HepG2 (cell line): Measurements from ENCODE around the gene CELSR2. TPM values are rescaled to one million over a fixed set of nuclear protein-coding genes. Genes with fewer than 3 reads are reported as not detected.

Source experiments
- EHMT2 ChIP-seq: fragments of 200-600 bp; sonication (generic); IDR thresholded peaks from 2 replicates; pipeline ENCODE4 v1.7.0; 2017; ENCODE audit warnings: antibody characterized with exemption, low read depth, low read length, borderline replicate concordance
- FOXM1 ChIP-seq: sonication (generic); formaldehyde crosslinking; IDR thresholded peaks from 2 replicates; pipeline ENCODE4 v1.5.0; 2020; ENCODE audit warnings: missing genetic modification reagents
- HOXA5 ChIP-seq: sonication (generic); formaldehyde crosslinking; IDR thresholded peaks from 2 replicates; pipeline ENCODE4 v1.4.0; 2020; ENCODE audit warnings: missing genetic modification reagents
- KLF11 ChIP-seq: IDR thresholded peaks from 2 replicates; pipeline ENCODE4 v1.6.1; 2016; ENCODE audit warnings: missing compliant biosample characterization
- PLRG1 ChIP-seq: fragments of 450-650 bp; conservative IDR thresholded peaks from 2 replicates; pipeline ENCODE4 v1.6.1; 2016
- SRSF4 ChIP-seq: fragments of 200-400 bp; formaldehyde crosslinking; IDR thresholded peaks from one replicate; pipeline ENCODE4 v1.6.1; 2018; ENCODE audit warnings: mild to moderate bottlenecking, low read depth, low read length, moderate library complexity; ENCODE audit not compliant: poor library complexity, severe bottlenecking
- TBX2 ChIP-seq: sonication (generic); formaldehyde crosslinking; IDR thresholded peaks from 2 replicates; pipeline ENCODE4 v1.5.0; 2020; ENCODE audit warnings: missing genetic modification reagents, mild to moderate bottlenecking, borderline replicate concordance
- ZNF451 ChIP-seq: sonication (generic); formaldehyde crosslinking; IDR thresholded peaks from 2 replicates; pipeline ENCODE4 v1.5.0; 2020; ENCODE audit warnings: mild to moderate bottlenecking, missing genetic modification reagents
- ZNF564 ChIP-seq: sonication (generic); formaldehyde crosslinking; IDR thresholded peaks from 2 replicates; pipeline ENCODE4 v1.8.1; 2023; ENCODE audit warnings: mild to moderate bottlenecking, missing genetic modification reagents
- ZNF713 ChIP-seq: sonication (generic); formaldehyde crosslinking; IDR thresholded peaks from 2 replicates; pipeline ENCODE4 v1.4.0; 2020; ENCODE audit warnings: mild to moderate bottlenecking, missing genetic modification reagents
- ZNF816 ChIP-seq: sonication (generic); formaldehyde crosslinking; IDR thresholded peaks from 2 replicates; pipeline ENCODE4 v1.8.0; 2022; ENCODE audit warnings: missing genetic modification reagents, mild to moderate bottlenecking, borderline replicate concordance
- ZSCAN22 ChIP-seq: sonication (generic); formaldehyde crosslinking; IDR thresholded peaks from 2 replicates; pipeline ENCODE4 v1.4.0; 2020; ENCODE audit warnings: mild to moderate bottlenecking, missing genetic modification reagents
- polyA plus RNA-seq, 8 experiments: library from polyadenylated mRNA; depleted of rRNA in 3 of 8; stranded (reverse) in 7 of 8; unstranded in 1 of 8; fragments of >200 nt; fragmentation: Illumina TruSeq in 4 of 8; extraction: Trizol in 4 of 8; gene quantifications; 2 replicates each; pipeline versions ENCODE4 v1.2.1 to v1.2.3, GENCODE V29; 2011 to 2016; ENCODE audit warnings: low read depth in 4 of 8, missing spikeins in 1 of 8, mixed read lengths in 1 of 8; ENCODE audit not compliant: insufficient read depth in 1 of 8
- total RNA-seq, 5 experiments: library from RNA; depleted of rRNA; stranded (reverse); fragments of >200 nt; fragmentation: Illumina TruSeq; extraction: Trizol; gene quantifications; 2 replicates each; pipeline ENCODE4 v1.2.3, GENCODE V29; 2016; ENCODE audit warnings: low read depth in 1 of 5
- TF ChIP-seq, protein P1 (sequence below): IDR thresholded peaks from 2 replicates; pipeline ENCODE4 v1.6.1; 2016; ENCODE audit warnings: low read depth, missing genetic modification reagents, missing compliant biosample characterization
- TF ChIP-seq, protein P2 (sequence below): sonication (generic); formaldehyde crosslinking; IDR thresholded peaks from 2 replicates; pipeline ENCODE4 v1.5.0; 2020; ENCODE audit warnings: mild to moderate bottlenecking, missing genetic modification reagents
- TF ChIP-seq, protein P3 (sequence below): sonication (generic); formaldehyde crosslinking; IDR thresholded peaks from 2 replicates; pipeline ENCODE4 v1.5.0; 2020; ENCODE audit warnings: missing genetic modification reagents
- TF ChIP-seq, protein P4 (sequence below): sonication (generic); formaldehyde crosslinking; IDR thresholded peaks from 2 replicates; pipeline ENCODE4 v1.5.0; 2020; ENCODE audit warnings: missing genetic modification reagents
- TF ChIP-seq, protein P5 (sequence below): sonication (generic); formaldehyde crosslinking; IDR thresholded peaks from 2 replicates; pipeline ENCODE4 v1.4.0; 2020; ENCODE audit warnings: low read depth, mild to moderate bottlenecking, missing genetic modification reagents

Gene CELSR2
- total and polyA plus RNA-seq, 2 of the 13 experiments (the other 11 are each of a cell fraction or from before 2014, with no cell fraction given) = 4.0 to 6.6 TPM

DNA sequence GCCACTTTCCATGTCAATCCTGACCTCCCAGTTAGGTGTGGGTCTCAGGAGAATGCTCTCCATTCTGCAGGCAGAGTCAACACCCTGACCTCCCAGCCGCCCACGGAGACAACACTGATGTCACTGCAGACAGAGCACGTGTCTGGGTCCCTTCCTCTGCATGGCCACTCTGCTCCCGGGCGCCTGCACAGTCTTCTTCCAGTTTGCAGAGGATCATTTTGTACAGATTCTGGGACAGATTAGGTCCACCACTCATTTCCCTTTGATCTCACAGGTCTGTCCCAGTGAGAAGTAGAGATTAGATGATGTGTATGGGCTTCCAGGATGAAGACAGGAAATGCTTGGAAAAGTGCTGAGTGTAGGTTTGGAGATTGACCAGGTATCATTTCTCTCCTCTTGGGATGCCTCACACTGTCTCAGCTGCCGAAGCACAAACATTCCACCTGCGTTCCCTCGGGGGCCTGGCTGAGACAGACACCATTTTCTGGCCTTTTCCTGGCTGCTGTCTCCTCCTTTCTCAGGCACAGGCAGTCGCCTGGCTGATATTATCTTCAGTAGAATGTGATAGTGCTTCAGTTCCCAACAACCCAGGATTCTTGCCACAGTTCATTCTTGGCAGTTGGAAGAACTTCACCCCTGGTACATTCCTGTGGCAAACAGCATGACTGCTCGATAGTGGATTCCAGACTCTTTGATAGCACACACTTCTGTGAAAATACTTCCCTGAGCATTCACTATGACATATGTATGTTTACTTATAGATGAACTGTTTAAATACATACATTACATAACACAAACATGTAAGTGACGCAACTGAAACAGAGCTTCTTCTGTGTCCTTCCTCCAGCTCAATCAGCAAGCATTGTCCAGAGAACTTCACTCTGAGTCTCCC lies 49.6 kb downstream of the CELSR2 start (continued):
- TF ChIP-seq, protein P1, sequence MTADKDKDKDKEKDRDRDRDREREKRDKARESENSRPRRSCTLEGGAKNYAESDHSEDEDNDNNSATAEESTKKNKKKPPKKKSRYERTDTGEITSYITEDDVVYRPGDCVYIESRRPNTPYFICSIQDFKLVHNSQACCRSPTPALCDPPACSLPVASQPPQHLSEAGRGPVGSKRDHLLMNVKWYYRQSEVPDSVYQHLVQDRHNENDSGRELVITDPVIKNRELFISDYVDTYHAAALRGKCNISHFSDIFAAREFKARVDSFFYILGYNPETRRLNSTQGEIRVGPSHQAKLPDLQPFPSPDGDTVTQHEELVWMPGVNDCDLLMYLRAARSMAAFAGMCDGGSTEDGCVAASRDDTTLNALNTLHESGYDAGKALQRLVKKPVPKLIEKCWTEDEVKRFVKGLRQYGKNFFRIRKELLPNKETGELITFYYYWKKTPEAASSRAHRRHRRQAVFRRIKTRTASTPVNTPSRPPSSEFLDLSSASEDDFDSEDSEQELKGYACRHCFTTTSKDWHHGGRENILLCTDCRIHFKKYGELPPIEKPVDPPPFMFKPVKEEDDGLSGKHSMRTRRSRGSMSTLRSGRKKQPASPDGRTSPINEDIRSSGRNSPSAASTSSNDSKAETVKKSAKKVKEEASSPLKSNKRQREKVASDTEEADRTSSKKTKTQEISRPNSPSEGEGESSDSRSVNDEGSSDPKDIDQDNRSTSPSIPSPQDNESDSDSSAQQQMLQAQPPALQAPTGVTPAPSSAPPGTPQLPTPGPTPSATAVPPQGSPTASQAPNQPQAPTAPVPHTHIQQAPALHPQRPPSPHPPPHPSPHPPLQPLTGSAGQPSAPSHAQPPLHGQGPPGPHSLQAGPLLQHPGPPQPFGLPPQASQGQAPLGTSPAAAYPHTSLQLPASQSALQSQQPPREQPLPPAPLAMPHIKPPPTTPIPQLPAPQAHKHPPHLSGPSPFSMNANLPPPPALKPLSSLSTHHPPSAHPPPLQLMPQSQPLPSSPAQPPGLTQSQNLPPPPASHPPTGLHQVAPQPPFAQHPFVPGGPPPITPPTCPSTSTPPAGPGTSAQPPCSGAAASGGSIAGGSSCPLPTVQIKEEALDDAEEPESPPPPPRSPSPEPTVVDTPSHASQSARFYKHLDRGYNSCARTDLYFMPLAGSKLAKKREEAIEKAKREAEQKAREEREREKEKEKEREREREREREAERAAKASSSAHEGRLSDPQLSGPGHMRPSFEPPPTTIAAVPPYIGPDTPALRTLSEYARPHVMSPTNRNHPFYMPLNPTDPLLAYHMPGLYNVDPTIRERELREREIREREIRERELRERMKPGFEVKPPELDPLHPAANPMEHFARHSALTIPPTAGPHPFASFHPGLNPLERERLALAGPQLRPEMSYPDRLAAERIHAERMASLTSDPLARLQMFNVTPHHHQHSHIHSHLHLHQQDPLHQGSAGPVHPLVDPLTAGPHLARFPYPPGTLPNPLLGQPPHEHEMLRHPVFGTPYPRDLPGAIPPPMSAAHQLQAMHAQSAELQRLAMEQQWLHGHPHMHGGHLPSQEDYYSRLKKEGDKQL (CRISPR knock-in tag) = peak; percentile 23; the same call in 1 of the 2 replicates
- TF ChIP-seq ZSCAN22 = 0 out of 2 replicates have a peak, but pooled peaks have one; percentile 27
- 0 out of 2 replicates have a peak, but pooled peaks have one; percentile 23 for TF ChIP-seq ZNF564 (CRISPR knock-in tag)
- no peak for TF ChIP-seq FOXM1
- peak; percentile 42; the same call in 1 of the 2 replicates for TF ChIP-seq TBX2 (CRISPR knock-in tag)
- no peak for TF ChIP-seq SRSF4
- 0 out of 2 replicates have a peak, but pooled peaks have one; percentile 61 for TF ChIP-seq EHMT2
- TF ChIP-seq, protein P2, sequence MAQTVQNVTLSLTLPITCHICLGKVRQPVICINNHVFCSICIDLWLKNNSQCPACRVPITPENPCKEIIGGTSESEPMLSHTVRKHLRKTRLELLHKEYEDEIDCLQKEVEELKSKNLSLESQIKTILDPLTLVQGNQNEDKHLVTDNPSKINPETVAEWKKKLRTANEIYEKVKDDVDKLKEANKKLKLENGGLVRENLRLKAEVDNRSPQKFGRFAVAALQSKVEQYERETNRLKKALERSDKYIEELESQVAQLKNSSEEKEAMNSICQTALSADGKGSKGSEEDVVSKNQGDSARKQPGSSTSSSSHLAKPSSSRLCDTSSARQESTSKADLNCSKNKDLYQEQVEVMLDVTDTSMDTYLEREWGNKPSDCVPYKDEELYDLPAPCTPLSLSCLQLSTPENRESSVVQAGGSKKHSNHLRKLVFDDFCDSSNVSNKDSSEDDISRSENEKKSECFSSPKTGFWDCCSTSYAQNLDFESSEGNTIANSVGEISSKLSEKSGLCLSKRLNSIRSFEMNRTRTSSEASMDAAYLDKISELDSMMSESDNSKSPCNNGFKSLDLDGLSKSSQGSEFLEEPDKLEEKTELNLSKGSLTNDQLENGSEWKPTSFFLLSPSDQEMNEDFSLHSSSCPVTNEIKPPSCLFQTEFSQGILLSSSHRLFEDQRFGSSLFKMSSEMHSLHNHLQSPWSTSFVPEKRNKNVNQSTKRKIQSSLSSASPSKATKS (CRISPR knock-in tag) = 0 out of 2 replicates have a peak, but pooled peaks have one; percentile 60
- TF ChIP-seq, protein P3, sequence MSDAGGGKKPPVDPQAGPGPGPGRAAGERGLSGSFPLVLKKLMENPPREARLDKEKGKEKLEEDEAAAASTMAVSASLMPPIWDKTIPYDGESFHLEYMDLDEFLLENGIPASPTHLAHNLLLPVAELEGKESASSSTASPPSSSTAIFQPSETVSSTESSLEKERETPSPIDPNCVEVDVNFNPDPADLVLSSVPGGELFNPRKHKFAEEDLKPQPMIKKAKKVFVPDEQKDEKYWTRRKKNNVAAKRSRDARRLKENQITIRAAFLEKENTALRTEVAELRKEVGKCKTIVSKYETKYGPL (CRISPR knock-in tag) = peak; percentile 90
- TF ChIP-seq ZNF451 (CRISPR knock-in tag) = no peak
- TF ChIP-seq, protein P4, sequence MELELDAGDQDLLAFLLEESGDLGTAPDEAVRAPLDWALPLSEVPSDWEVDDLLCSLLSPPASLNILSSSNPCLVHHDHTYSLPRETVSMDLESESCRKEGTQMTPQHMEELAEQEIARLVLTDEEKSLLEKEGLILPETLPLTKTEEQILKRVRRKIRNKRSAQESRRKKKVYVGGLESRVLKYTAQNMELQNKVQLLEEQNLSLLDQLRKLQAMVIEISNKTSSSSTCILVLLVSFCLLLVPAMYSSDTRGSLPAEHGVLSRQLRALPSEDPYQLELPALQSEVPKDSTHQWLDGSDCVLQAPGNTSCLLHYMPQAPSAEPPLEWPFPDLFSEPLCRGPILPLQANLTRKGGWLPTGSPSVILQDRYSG (CRISPR knock-in tag) = no peak; the same call in 1 of the 2 replicates
- TF ChIP-seq, protein P5, sequence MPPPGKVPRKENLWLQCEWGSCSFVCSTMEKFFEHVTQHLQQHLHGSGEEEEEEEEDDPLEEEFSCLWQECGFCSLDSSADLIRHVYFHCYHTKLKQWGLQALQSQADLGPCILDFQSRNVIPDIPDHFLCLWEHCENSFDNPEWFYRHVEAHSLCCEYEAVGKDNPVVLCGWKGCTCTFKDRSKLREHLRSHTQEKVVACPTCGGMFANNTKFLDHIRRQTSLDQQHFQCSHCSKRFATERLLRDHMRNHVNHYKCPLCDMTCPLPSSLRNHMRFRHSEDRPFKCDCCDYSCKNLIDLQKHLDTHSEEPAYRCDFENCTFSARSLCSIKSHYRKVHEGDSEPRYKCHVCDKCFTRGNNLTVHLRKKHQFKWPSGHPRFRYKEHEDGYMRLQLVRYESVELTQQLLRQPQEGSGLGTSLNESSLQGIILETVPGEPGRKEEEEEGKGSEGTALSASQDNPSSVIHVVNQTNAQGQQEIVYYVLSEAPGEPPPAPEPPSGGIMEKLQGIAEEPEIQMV = peak; percentile 30; the same call in 1 of the 2 replicates
- TF ChIP-seq PLRG1 = no peak
- TF ChIP-seq ZNF713 (CRISPR knock-in tag) = no peak
- peak; percentile 59 for TF ChIP-seq HOXA5 (CRISPR knock-in tag)
- TF ChIP-seq KLF11 (CRISPR knock-in tag) = peak; percentile 45; the same call in 1 of the 2 replicates
- no peak; the same call in 1 of the 2 replicates for TF ChIP-seq ZNF816 (CRISPR knock-in tag)
